HepG2 (cell line): ENCODE measurements around the gene ZFP1. TPM values are rescaled to one million over a fixed set of nuclear protein-coding genes. Genes with fewer than 3 reads are reported as not detected.
A peak's percentile ranks its signal among the peaks of the same experiment; 100 is the strongest.

ENCODE experiments used
- CEBPG ChIP-seq: IDR thresholded peaks from 2 replicates; pipeline ENCODE4 v1.6.1; 2016
- ELF4 ChIP-seq: sonication (generic); formaldehyde crosslinking; IDR thresholded peaks from 2 replicates; pipeline ENCODE4 v1.5.0; 2020; ENCODE audit warnings: missing genetic modification reagents, mild to moderate bottlenecking, moderate library complexity, borderline replicate concordance
- FIP1L1 ChIP-seq: fragments of 200-400 bp; formaldehyde crosslinking; IDR thresholded peaks from 2 replicates; pipeline ENCODE4 v1.6.1; 2018; ENCODE audit warnings: low read depth, mild to moderate bottlenecking, low read length, moderate library complexity, borderline replicate concordance; ENCODE audit not compliant: insufficient read depth
- HOXA9 ChIP-seq: sonication (generic); formaldehyde crosslinking; IDR thresholded peaks from 2 replicates; pipeline ENCODE4 v1.8.1; 2022; ENCODE audit warnings: missing genetic modification reagents, mild to moderate bottlenecking, moderate library complexity, borderline replicate concordance
- KDM5B ChIP-seq: sonication (generic); formaldehyde crosslinking; IDR thresholded peaks from 2 replicates; pipeline ENCODE4 v1.4.0; 2020; ENCODE audit warnings: missing genetic modification reagents, mild to moderate bottlenecking, borderline replicate concordance
- NFYB ChIP-seq: sonication (generic); formaldehyde crosslinking; IDR thresholded peaks from 2 replicates; pipeline ENCODE4 v1.4.0; 2020; ENCODE audit warnings: missing genetic modification reagents
- TOE1 ChIP-seq: sonication (generic); formaldehyde crosslinking; IDR thresholded peaks from 2 replicates; pipeline ENCODE4 v1.4.0; 2020; ENCODE audit warnings: mild to moderate bottlenecking, missing genetic modification reagents
- ZNF281 ChIP-seq: sonication (generic); formaldehyde crosslinking; IDR thresholded peaks from 2 replicates; pipeline ENCODE4 v1.4.0; 2020; ENCODE audit warnings: missing genetic modification reagents, borderline replicate concordance
- ZNF501 ChIP-seq: sonication (generic); formaldehyde crosslinking; IDR thresholded peaks from 2 replicates; pipeline ENCODE4 v1.5.1; 2020; ENCODE audit warnings: mild to moderate bottlenecking, moderate library complexity, missing genetic modification reagents
- ZNF883 ChIP-seq: sonication (generic); formaldehyde crosslinking; IDR thresholded peaks from 2 replicates; pipeline ENCODE4 v1.5.1; 2020; ENCODE audit warnings: mild to moderate bottlenecking, missing genetic modification reagents; ENCODE audit errors: not compliant biosample characterization
- polyA plus RNA-seq, 8 experiments: library from polyadenylated mRNA; depleted of rRNA in 3 of 8; stranded (reverse) in 7 of 8; unstranded in 1 of 8; fragments of >200 nt; fragmentation: Illumina TruSeq in 4 of 8; extraction: Trizol in 4 of 8; gene quantifications; 2 replicates each; pipeline versions ENCODE4 v1.2.1 to v1.2.3, GENCODE V29; 2011 to 2016; ENCODE audit warnings: low read depth in 4 of 8, missing spikeins in 1 of 8, mixed read lengths in 1 of 8; ENCODE audit not compliant: insufficient read depth in 1 of 8
- total RNA-seq, 5 experiments: library from RNA; depleted of rRNA; stranded (reverse); fragments of >200 nt; fragmentation: Illumina TruSeq; extraction: Trizol; gene quantifications; 2 replicates each; pipeline ENCODE4 v1.2.3, GENCODE V29; 2016; ENCODE audit warnings: low read depth in 1 of 5
- TF ChIP-seq, protein P1 (sequence below): sonication (generic); formaldehyde crosslinking; IDR thresholded peaks from 2 replicates; pipeline ENCODE4 v1.4.0; 2020; ENCODE audit warnings: missing genetic modification reagents, mild to moderate bottlenecking, borderline replicate concordance
- TF ChIP-seq, protein P2 (sequence below), 2 experiments: fragments of 450-650 bp in 1 of 2; sonication (generic) in 1 of 2; formaldehyde crosslinking in 1 of 2; IDR thresholded peaks; 2 replicates each; pipeline versions ENCODE4 v1.6.1 to v1.8.0; 2016 to 2022; ENCODE audit warnings: antibody characterized with exemption in 1 of 2, mild to moderate bottlenecking in 1 of 2, missing genetic modification reagents in 1 of 2

Gene ZFP1
- total and polyA plus RNA-seq, 2 of the 13 experiments (the other 11 are each of a cell fraction or from before 2014, with no cell fraction given), result 8.3 to 14.0 TPM

- TF ChIP-seq, protein P1, sequence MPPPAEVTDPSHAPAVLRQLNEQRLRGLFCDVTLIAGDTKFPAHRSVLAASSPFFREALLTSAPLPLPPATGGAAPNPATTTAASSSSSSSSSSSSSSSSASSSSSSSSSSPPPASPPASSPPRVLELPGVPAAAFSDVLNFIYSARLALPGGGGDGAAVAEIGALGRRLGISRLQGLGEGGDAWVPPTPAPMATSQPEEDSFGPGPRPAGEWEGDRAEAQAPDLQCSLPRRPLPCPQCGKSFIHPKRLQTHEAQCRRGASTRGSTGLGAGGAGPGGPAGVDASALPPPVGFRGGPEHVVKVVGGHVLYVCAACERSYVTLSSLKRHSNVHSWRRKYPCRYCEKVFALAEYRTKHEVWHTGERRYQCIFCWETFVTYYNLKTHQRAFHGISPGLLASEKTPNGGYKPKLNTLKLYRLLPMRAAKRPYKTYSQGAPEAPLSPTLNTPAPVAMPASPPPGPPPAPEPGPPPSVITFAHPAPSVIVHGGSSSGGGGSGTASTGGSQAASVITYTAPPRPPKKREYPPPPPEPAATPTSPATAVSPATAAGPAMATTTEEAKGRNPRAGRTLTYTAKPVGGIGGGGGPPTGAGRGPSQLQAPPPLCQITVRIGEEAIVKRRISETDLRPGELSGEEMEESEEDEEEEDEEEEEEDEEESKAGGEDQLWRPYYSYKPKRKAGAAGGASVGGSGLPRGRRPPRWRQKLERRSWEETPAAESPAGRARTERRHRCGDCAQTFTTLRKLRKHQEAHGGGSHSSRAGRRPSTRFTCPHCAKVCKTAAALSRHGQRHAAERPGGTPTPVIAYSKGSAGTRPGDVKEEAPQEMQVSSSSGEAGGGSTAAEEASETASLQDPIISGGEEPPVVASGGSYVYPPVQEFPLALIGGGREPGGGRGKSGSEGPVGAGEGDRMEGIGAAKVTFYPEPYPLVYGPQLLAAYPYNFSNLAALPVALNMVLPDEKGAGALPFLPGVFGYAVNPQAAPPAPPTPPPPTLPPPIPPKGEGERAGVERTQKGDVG, result no peak
- 0 out of 2 replicates have a peak, but pooled peaks have one; percentile 35 for TF ChIP-seq TOE1 (CRISPR knock-in tag)
- TF ChIP-seq ZNF281 (CRISPR knock-in tag), result no peak
- peak; percentile 76 for TF ChIP-seq NFYB (CRISPR knock-in tag)
- TF ChIP-seq ZNF501 (CRISPR knock-in tag), result no peak
- peak; percentile 83 for TF ChIP-seq ZNF883 (CRISPR knock-in tag)
- TF ChIP-seq FIP1L1, result no peak
- TF ChIP-seq HOXA9, result no peak
- TF ChIP-seq, protein P2, sequence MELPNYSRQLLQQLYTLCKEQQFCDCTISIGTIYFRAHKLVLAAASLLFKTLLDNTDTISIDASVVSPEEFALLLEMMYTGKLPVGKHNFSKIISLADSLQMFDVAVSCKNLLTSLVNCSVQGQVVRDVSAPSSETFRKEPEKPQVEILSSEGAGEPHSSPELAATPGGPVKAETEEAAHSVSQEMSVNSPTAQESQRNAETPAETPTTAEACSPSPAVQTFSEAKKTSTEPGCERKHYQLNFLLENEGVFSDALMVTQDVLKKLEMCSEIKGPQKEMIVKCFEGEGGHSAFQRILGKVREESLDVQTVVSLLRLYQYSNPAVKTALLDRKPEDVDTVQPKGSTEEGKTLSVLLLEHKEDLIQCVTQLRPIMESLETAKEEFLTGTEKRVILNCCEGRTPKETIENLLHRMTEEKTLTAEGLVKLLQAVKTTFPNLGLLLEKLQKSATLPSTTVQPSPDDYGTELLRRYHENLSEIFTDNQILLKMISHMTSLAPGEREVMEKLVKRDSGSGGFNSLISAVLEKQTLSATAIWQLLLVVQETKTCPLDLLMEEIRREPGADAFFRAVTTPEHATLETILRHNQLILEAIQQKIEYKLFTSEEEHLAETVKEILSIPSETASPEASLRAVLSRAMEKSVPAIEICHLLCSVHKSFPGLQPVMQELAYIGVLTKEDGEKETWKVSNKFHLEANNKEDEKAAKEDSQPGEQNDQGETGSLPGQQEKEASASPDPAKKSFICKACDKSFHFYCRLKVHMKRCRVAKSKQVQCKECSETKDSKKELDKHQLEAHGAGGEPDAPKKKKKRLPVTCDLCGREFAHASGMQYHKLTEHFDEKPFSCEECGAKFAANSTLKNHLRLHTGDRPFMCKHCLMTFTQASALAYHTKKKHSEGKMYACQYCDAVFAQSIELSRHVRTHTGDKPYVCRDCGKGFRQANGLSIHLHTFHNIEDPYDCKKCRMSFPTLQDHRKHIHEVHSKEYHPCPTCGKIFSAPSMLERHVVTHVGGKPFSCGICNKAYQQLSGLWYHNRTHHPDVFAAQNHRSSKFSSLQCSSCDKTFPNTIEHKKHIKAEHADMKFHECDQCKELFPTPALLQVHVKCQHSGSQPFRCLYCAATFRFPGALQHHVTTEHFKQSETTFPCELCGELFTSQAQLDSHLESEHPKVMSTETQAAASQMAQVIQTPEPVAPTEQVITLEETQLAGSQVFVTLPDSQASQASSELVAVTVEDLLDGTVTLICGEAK (IDR thresholded peaks at IDR 0.05), result no peak
- TF ChIP-seq, protein P2 (CRISPR knock-in tag; IDR thresholded peaks at IDR 0.05), result peak; percentile 55; the same call in 1 of the 2 replicates
- TF ChIP-seq ELF4 (CRISPR knock-in tag), result no peak
- TF ChIP-seq CEBPG, result 0 out of 2 replicates have a peak, but pooled peaks have one; percentile 21
- peak; percentile 79; the same call in 1 of the 2 replicates for TF ChIP-seq KDM5B
Measured at GRCh38 chr16:75116081-75116910, 32.0 kb upstream of the ZFP1 start, which contains the start of gene LDHD (continued).
